Fibroblast of pulmonary artery (primary cell): ENCODE data around the gene ARMC2.

Experiments
- DNase-seq: peaks from one replicate; pipeline ENCODE4 v3.0.0-alpha.2; 2010; ENCODE audit warnings: low read depth
- H3K4me3 ChIP-seq: replicated peaks from 2 replicates; pipeline ENCODE4 v1.5.1; 2011; ENCODE audit warnings: low read depth, mild to moderate bottlenecking, control low read depth, low read length, moderate library complexity
- TF ChIP-seq, protein P1 (sequence below): IDR thresholded peaks from 2 replicates; pipeline ENCODE4 v1.5.1; 2011; ENCODE audit warnings: mild to moderate bottlenecking, control low read depth, low read length, inconsistent platforms; ENCODE audit errors: missing control alignments

The ARMC2 gene

DNA sequence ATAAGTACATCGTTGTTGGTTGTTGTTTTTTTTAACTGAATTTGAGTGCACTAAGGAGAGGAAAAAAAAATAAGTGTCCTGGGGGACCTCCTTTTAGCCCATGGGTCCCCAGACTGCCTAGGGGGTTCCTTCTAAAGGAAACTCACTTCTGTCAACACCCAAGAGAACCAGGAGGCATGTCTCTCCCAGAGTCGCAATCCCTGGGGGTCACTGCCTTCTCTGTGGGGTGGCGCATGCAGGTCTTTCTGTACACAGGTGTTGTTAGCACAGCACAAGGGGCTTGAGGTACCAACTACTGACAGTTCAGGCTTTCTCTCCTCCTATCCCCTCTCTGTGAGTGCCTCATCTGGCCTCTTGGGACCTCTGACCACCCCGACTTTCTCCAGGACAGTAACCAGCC lies 7.3 kb upstream of the ARMC2 start:
- TF ChIP-seq, protein P1, sequence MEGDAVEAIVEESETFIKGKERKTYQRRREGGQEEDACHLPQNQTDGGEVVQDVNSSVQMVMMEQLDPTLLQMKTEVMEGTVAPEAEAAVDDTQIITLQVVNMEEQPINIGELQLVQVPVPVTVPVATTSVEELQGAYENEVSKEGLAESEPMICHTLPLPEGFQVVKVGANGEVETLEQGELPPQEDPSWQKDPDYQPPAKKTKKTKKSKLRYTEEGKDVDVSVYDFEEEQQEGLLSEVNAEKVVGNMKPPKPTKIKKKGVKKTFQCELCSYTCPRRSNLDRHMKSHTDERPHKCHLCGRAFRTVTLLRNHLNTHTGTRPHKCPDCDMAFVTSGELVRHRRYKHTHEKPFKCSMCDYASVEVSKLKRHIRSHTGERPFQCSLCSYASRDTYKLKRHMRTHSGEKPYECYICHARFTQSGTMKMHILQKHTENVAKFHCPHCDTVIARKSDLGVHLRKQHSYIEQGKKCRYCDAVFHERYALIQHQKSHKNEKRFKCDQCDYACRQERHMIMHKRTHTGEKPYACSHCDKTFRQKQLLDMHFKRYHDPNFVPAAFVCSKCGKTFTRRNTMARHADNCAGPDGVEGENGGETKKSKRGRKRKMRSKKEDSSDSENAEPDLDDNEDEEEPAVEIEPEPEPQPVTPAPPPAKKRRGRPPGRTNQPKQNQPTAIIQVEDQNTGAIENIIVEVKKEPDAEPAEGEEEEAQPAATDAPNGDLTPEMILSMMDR: no peak
- H3K4me3 ChIP-seq: no peak overlapping the region
- DNase-seq: no peak

DNA sequence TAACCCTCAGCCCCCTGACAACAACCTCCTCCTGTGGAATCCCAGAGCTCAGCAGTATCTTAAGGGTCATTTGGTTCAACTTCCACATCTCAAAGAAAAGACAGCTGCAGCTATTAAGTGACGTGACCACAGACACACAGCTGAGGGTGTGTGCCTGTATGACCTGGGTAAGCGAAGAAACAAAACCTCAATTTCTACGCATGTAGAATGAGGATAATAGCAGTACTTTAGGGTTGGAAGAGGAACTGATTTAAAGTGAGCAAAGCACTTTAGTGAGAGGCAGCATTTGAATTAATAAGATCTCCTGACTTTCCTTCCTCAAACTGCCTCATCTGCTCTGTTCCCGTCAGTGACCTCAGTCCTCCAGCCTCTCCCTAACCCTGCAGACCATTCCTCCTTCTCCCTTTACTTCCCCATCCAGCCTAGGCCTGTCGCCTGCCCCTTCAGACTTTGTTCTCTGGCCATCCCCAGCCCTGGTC lies 6.8 kb upstream of the ARMC2 start:
- DNase-seq: no peak
- H3K4me3 ChIP-seq: no peak overlapping the region
- TF ChIP-seq, protein P1: no peak

DNA sequence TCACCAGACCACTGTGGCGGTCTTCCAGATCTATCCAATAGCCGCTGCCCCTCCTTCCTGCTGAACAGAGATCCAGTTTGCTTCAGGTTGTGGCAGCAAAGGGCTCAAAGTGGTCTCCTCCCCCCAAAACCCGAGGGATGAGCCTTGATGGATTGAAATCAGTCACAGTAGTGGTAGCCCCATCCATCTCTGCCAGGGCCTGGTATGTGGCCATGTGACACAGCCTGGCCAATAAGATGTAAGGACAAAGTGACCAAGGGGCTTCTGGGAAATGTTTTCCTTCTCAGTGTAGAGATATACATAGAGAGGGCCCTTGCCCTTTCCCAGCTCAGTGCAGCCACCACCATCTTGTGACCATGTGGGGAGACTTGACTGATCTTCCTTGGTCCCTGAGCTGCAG lies 4.1 kb upstream of the ARMC2 start:
- TF ChIP-seq, protein P1: no peak
- no peak for DNase-seq
- H3K4me3 ChIP-seq: no peak overlapping the region

DNA sequence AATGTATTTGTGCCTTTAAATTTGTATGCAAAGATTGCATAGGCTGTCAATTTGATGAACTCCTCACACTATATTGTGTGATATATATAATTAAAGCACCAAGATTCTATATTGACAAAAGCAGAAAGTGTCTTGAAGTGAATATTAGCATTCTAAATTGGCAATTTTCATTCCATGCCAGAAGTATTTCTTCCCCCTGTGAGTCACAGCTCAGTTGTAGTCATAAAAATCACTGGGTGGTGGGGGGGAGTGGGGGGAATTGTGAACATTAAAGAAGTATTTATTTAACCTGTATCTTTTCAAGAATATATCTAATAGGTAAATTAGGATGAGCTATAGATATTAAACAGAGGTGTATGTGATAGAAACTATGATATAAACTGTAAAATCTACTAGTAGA lies 3.1 kb upstream of the ARMC2 start:
- TF ChIP-seq, protein P1: no peak
- no peak for DNase-seq
- H3K4me3 ChIP-seq: no peak overlapping the region

DNA sequence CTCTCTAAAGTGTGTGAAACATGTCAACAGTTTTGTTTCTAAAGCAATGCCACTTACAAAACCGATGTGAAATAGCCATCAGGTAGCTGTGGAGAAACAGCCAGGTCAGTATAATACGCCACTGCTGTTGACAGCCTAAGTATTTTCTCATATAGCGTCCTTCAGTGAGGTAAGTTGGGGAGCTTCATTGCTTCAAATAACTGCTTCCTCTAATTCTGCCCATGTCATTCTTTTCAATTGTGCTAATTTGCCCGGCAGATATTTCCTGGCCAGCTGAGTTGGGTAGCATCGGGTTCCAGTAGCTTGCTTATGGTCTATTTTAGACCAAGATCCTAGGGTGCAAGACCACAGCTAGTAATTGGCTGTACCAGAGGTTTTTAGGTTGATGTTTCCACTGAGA lies 2.1 kb upstream of the ARMC2 start:
- no peak for DNase-seq
- TF ChIP-seq, protein P1: no peak
- no peak overlapping the region for H3K4me3 ChIP-seq

DNA sequence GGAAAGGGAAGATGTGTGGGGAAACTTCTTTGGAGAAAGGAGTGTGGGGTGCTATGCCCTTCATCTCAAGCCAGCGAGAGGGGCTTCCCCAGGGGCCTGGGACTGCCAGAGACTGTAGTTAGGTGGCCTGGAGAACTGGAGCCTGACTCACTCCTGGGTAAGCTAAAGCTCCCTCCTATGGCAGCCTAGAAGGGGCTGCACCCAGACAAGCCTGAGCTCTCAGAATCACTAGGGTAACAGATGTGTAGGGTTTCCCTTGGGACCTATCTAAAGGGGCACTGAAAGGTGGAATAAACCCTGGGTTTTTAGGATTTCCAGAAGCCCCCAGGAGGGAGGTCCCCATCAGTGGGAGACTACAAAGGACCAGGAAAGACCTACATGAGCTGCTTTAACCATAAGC lies 1.6 kb upstream of the ARMC2 start:
- TF ChIP-seq, protein P1: no peak
- H3K4me3 ChIP-seq: no peak overlapping the region
- DNase-seq: no peak

DNA sequence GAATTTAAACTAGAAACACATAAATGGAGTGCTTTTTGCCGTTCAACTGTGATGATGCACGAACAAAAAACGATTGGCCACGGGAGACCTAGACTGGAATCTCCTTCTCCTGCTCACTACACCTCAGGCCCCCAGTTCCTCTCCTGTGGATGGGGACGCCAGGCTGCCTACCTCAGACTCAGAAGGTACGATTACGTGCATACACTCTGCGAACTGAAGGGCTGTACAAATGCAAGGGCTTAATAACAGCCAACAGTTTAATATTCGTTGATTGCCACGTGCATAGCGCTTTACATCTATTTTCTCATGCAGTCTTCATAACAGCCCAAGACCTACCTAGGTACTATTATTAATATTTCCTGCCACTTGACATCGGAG lies 495 bp upstream of the ARMC2 start:
- TF ChIP-seq, protein P1: no peak
- peak overlapping the region; percentile 79 for H3K4me3 ChIP-seq
- DNase-seq: no peak
